HG03066 (cell line): ENCODE data around the gene KREMEN1.
A peak's percentile ranks its signal among the peaks of the same experiment; 100 is the strongest.

Experiments used
- ATAC-seq: cut with Tn5 transposase; IDR thresholded peaks from one replicate; pipeline ENCODE4 v1.9.1; 2021; ENCODE audit warnings: low read depth; ENCODE audit not compliant: unreplicated experiment

The KREMEN1 gene

GRCh38 chr22:29048822-29049654 is 23.8 kb upstream of the KREMEN1 start:
- ATAC-seq, result no peak

- ATAC-seq, result no peak
Observed at GRCh38 chr22:29049655-29050263, 23.1 kb upstream of the KREMEN1 start.

- no peak for ATAC-seq
Observed at GRCh38 chr22:29050457-29050856, 22.4 kb upstream of the KREMEN1 start.

GRCh38 chr22:29053048-29053702 is 19.7 kb upstream of the KREMEN1 start:
- no peak for ATAC-seq

- no peak for ATAC-seq
Observed at GRCh38 chr22:29054251-29054767, 18.5 kb upstream of the KREMEN1 start.

GRCh38 chr22:29055192-29055830 is 17.5 kb upstream of the KREMEN1 start:
- ATAC-seq, result no peak

- no peak for ATAC-seq
Observed at GRCh38 chr22:29056472-29056871, 16.4 kb upstream of the KREMEN1 start.

- ATAC-seq, result no peak
Observed at GRCh38 chr22:29060251-29060869, 12.5 kb upstream of the KREMEN1 start.

- ATAC-seq, result no peak
Observed at GRCh38 chr22:29060931-29061330, 11.9 kb upstream of the KREMEN1 start.

- no peak for ATAC-seq
Observed at GRCh38 chr22:29061773-29062172, 11.1 kb upstream of the KREMEN1 start, which contains the start of gene C22orf31. TSS of gene C22orf31 (minus strand) at chr22:29061831. CDS start at chr22:29061792, 39 bp downstream.

- ATAC-seq, result no peak
Observed at GRCh38 chr22:29062286-29062821, 10.5 kb upstream of the KREMEN1 start.

- ATAC-seq, result no peak
Observed at GRCh38 chr22:29065468-29066190, 7.2 kb upstream of the KREMEN1 start.

GRCh38 chr22:29069463-29069862 is 3.4 kb upstream of the KREMEN1 start:
- no peak for ATAC-seq

GRCh38 chr22:29070490-29070889 is 2.3 kb upstream of the KREMEN1 start:
- ATAC-seq, result no peak

- ATAC-seq, result no peak
Observed at GRCh38 chr22:29071261-29072045, 1.4 kb upstream of the KREMEN1 start.

- peak; percentile 80 for ATAC-seq
Observed at GRCh38 chr22:29072193-29072978, 449 bp upstream of the KREMEN1 start.

- ATAC-seq, result no peak
Observed at GRCh38 chr22:29073618-29074275, 912 bp downstream of the KREMEN1 start.
